Esophagus squamous epithelium (tissue), 4 donors: ENCODE data around the gene CAMK2G.

Experiments
- CTCF ChIP-seq, 6 experiments: fragments of 450-650 bp in 4 of 6; fragments of 200-600 bp in 2 of 6; sonication (generic) in 2 of 6; IDR thresholded peaks; one replicate each; pipeline ENCODE4 v1.5.1; 2016 to 2019; ENCODE audit warnings: antibody characterized with exemption in 6 of 6, mild to moderate bottlenecking in 4 of 6, moderate library complexity in 4 of 6
- POLR2A ChIP-seq, 4 donors: fragments of 450-650 bp; IDR thresholded peaks; one replicate each; pipeline ENCODE4 v1.6.1; 2017; ENCODE audit warnings: antibody characterized with exemption in 4 of 4, mild to moderate bottlenecking in 4 of 4, moderate library complexity in 3 of 4

GRCh38 chr10:73810735-73811465, 63.5 kb downstream of the CAMK2G start:
- TF ChIP-seq CTCF (IDR thresholded peaks at IDR 0.05) (no peak), POLR2A (IDR thresholded peaks at IDR 0.05) (no peak)
